Prostate gland (tissue), 2 donors: ENCODE results near the gene TMEM204. TPM values are rescaled to one million over a fixed set of nuclear protein-coding genes. Genes with fewer than 3 reads are reported as not detected.

Source experiments
- DNase-seq: peaks from one replicate; pipeline ENCODE4 v3.0.0-alpha.2; 2019; ENCODE audit warnings: low spot score
- H3K27ac ChIP-seq, 2 donors: fragments of 200-600 bp; sonication (generic); 2 replicates each; pipeline ENCODE4 v1.5.1; 2017 to 2019
- H3K27me3 ChIP-seq: fragments of 200-600 bp; sonication (generic); replicated peaks from 2 replicates; pipeline ENCODE4 v1.5.1; 2019; ENCODE audit not compliant: insufficient read depth
- H3K36me3 ChIP-seq, 2 donors: fragments of 200-600 bp; sonication (generic); 1 replicate in 1 of 2; 2 replicates in 1 of 2; pipeline versions ENCODE4 v1.5.1 to v1.8.1; 2017 to 2019
- H3K4me1 ChIP-seq: fragments of 200-600 bp; sonication (generic); replicated peaks from 2 replicates; pipeline ENCODE4 v1.5.1; 2019
- H3K4me3 ChIP-seq, 2 donors: fragments of 200-600 bp; sonication (generic); 2 replicates each; pipeline ENCODE4 v1.5.1; 2017 to 2019
- H3K9me3 ChIP-seq: fragments of 200-600 bp; sonication (generic); 2 replicates; pipeline ENCODE4 v1.5.1; 2017
- POLR2A ChIP-seq: fragments of 450-650 bp; IDR thresholded peaks from one replicate; pipeline ENCODE4 v1.6.1; 2016; ENCODE audit warnings: antibody characterized with exemption, mild to moderate bottlenecking
- POLR2AphosphoS5 ChIP-seq: sonication (generic); formaldehyde crosslinking; IDR thresholded peaks from one replicate; pipeline ENCODE4 v1.6.1; 2017; ENCODE audit warnings: antibody characterized with exemption
- WGBS: methylation state at CpG from one replicate; pipeline ENCODE4 v1.1.5; 2018; 5-methylcytosine and 5-hydroxymethylcytosine counted together
- intact Hi-C: fragments of 100-400 bp; cut with DNase I; formaldehyde crosslinking; loops from one replicate; pipeline ENCODE4 v1.14.2; 2022
- total RNA-seq, 2 donors: library from RNA; depleted of rRNA; stranded (reverse); fragments of >200 nt; gene quantifications; one replicate each; pipeline ENCODE4 v1.1.0, GENCODE V29; 2016
- TF ChIP-seq, protein P1 (sequence below), 4 experiments: fragments of 200-600 bp in 2 of 4; fragments of 450-650 bp in 2 of 4; sonication (generic) in 2 of 4; IDR thresholded peaks; 1 replicate in 3 of 4; 2 replicates in 1 of 4; pipeline ENCODE4 v1.5.1; 2016 to 2019; ENCODE audit warnings: antibody characterized with exemption in 4 of 4, mild to moderate bottlenecking in 2 of 4, moderate library complexity in 2 of 4

TMEM204 gene
- total RNA-seq, 2 donors from 2014 or later, result 20.7 to 33.9 TPM

DNA sequence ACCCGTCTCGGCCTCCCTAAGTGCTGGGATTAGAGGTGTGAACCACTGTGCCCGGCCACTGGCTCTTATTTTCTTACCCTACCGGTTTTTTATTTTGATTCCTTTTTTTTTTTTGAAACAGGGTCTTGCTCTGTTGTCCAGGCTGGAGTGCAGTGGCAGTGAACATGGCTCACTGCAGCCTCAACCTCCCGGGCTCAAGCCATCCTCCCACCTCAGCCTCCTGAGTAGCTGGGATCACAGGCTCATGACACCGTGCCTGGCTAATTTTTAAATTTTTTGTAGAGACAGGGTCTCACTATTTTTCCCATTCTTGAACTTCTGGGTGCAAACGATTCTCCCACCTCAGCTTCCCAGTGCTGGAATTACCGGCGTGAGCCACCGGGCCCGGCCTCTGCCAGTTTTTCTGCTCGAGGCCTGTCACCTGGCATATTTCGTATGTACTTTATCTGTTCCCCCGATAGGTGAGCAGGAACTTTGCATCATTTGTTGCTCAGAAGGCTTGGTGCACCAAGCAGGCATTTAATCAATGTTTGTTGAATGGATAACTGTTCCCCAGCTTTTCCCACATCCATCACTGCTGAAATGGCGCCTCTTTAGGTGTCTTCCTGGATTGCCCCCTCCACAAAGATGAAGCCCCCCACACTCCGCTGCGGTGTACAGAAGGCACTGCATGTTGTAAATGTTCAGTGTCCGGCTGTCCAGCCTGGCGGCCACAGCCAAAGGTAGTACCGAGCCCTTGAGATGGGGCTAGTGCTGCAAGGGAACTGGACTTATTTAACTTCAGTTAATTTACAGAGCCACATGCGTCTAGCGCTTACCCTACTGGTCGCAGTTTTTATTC is 41.2 kb upstream of the TMEM204 start:
- Histone ChIP-seq H3K27me3 (no peaks in the 10 kb centered on the region), H3K4me3 (peak overlapping the region in 1 of 2 donors; percentile 85), H3K4me1 (peaks cover 8% of the 10 kb centered on the region), H3K36me3 (peaks cover 0 to 10% of the 10 kb centered on the region in 2 donors), H3K9me3 (no peaks in the 10 kb centered on the region), H3K27ac (peak overlapping the region; percentile 75 to 83)
- WGBS, result 81% methylated on average over 23 of the region's 23 CpGs
- TF ChIP-seq POLR2A (no peak), POLR2AphosphoS5 (no peak)
- TF ChIP-seq, protein P1, sequence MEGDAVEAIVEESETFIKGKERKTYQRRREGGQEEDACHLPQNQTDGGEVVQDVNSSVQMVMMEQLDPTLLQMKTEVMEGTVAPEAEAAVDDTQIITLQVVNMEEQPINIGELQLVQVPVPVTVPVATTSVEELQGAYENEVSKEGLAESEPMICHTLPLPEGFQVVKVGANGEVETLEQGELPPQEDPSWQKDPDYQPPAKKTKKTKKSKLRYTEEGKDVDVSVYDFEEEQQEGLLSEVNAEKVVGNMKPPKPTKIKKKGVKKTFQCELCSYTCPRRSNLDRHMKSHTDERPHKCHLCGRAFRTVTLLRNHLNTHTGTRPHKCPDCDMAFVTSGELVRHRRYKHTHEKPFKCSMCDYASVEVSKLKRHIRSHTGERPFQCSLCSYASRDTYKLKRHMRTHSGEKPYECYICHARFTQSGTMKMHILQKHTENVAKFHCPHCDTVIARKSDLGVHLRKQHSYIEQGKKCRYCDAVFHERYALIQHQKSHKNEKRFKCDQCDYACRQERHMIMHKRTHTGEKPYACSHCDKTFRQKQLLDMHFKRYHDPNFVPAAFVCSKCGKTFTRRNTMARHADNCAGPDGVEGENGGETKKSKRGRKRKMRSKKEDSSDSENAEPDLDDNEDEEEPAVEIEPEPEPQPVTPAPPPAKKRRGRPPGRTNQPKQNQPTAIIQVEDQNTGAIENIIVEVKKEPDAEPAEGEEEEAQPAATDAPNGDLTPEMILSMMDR (IDR thresholded peaks at IDR 0.05), result no peak
- intact Hi-C loops, result loop anchor here (5.0 kb wide), 1 partner anchor 120 kb away; the partner anchor contains the start of genes CRAMP1 and IFT140
- no peak for DNase-seq

DNA sequence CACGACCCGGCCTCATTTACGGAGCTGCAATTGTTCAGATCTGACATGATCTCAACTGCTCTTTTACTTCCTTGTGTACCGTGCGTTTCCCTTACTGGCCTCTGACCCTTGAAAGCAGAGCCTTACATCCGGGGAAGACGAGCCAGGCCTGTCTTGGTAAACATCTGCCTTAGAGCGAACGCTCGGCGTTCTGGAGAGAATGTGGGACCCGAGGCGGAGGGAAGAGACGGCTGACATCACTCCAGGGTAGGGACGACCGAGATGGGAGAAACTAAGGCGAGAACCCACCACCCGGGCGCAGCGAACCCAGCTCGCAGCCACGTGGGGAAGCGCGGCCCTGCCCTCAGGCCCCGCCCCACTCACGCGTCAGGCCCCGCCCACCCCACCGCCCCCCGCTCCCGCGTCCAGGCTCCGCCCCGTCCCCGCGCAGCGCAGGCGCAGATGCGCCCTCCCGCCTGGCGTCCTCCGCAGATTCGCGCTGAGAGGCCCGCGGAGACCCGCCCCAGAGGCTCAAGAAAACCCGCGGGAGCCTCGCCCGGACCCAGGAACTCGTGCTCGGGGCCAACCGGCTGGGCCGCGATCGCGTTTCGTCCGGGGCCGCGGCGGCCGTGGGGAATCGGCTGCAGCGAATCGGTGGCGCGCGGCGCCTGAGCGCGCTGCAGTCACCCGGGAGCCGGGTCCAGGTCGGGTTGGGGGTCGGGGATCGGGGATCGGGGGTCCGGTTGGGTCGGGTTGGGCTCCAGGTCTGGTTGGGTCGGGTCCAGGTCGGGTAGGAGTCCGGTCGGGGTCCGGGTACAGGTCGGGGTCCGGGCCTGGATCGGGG is 40.3 kb upstream of the TMEM204 start, which contains the start of gene TELO2:
TELO2 (plus strand) TSS at position 438 of the 823 bp plus-strand sequence. CDS start 922 bp downstream, outside the sequence.
- intact Hi-C loops, result loop anchor here (5.0 kb wide), 1 partner anchor 119 kb away; the partner anchor contains the start of genes CRAMP1 and IFT140
- peaks cover 8% of the 10 kb centered on the region for H3K4me1 ChIP-seq
- DNase-seq, result peak; percentile 82
- peak within 1 kb of the TSS; percentile 71 to 85 for H3K4me3 ChIP-seq
- WGBS, result 3% methylated on average over 20 of the region's 89 CpGs
- peak; percentile 41 for TF ChIP-seq POLR2A
- TF ChIP-seq, protein P1 (IDR thresholded peaks at IDR 0.05), result peak in 1 of 4 experiments; percentile 5
- TF ChIP-seq POLR2AphosphoS5, result peak; percentile 68
- H3K27ac ChIP-seq, result peak within 1 kb of the TSS; percentile 75 to 83
- no peaks in the 10 kb centered on the region for H3K9me3 ChIP-seq
- H3K27me3 ChIP-seq, result no peaks in the 10 kb centered on the region
- H3K36me3 ChIP-seq, result peaks cover 0 to 10% of the 10 kb centered on the region in 2 donors

- no peak for DNase-seq
Measured at GRCh38 chr16:1493746-1494094, 39.7 kb upstream of the TMEM204 start.

DNA sequence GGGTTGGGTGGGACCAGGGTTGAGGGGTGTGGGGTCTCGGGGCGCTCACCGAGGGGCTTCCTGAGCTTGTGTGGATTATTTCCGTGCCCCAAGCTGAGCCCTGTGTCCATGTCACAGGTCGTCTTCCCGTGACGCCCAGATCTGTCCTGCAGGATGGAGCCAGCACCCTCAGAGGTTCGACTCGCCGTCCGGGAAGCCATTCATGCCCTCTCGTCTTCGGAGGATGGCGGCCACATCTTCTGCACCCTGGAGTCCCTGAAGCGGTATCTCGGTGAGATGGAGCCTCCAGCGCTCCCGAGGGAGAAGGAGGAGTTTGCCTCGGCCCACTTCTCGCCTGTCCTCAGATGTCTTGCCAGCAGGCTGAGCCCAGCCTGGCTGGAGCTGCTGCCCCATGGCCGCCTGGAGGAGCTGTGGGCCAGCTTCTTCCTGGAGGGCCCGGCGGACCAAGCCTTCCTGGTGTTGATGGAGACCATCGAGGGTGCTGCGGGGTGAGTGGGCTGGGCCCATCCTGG is 39.3 kb upstream of the TMEM204 start:
- Histone ChIP-seq H3K4me3 (peak overlapping the region; percentile 71 to 85), H3K4me1 (peaks cover 8% of the 10 kb centered on the region), H3K9me3 (no peaks in the 10 kb centered on the region), H3K27me3 (no peaks in the 10 kb centered on the region), H3K36me3 (peaks cover 0 to 10% of the 10 kb centered on the region in 2 donors), H3K27ac (peak overlapping the region; percentile 75 to 83)
- WGBS, result 25% methylated on average over 20 of the region's 25 CpGs
- DNase-seq, result peak; percentile 61
- TF ChIP-seq POLR2AphosphoS5, result peak; percentile 64
- TF ChIP-seq POLR2A, result no peak
- TF ChIP-seq, protein P1 (IDR thresholded peaks at IDR 0.05), result peak in 3 of 4 experiments; percentile 35 to 74 (median 67)
- intact Hi-C loops, result loop anchor here (5.0 kb wide), 1 partner anchor 118 kb away; the partner anchor contains the start of genes CRAMP1 and IFT140

More at GRCh38 chr16:1493746-1494094, 39.7 kb upstream of the TMEM204 start:
- intact Hi-C loops, result loop anchor here (5.0 kb wide), 1 partner anchor 119 kb away; the partner anchor contains the start of genes CRAMP1 and IFT140
- Histone ChIP-seq H3K36me3 (peaks cover 0 to 10% of the 10 kb centered on the region in 2 donors), H3K4me1 (peaks cover 8% of the 10 kb centered on the region), H3K4me3 (peak overlapping the region; percentile 71 to 85), H3K27ac (peak overlapping the region; percentile 75 to 83), H3K9me3 (no peaks in the 10 kb centered on the region), H3K27me3 (no peaks in the 10 kb centered on the region)
- 0% methylated on average over 10 of the region's 30 CpGs for WGBS
- TF ChIP-seq POLR2AphosphoS5, result no peak
- TF ChIP-seq, protein P1 (IDR thresholded peaks at IDR 0.05), result no peak
- no peak for TF ChIP-seq POLR2A
